GM23248 (cell line): ENCODE measurements around the gene TMEM270. TPM values are rescaled to one million over a fixed set of nuclear protein-coding genes. Genes with fewer than 3 reads are reported as not detected.

Experiments
- DNase-seq: peaks from one replicate; pipeline ENCODE4 v3.0.0-alpha.2; 2015
- H2AFZ ChIP-seq: fragments of 200-600 bp; sonication (generic); 2 replicates; pipeline ENCODE4 v1.6.1; 2016; ENCODE audit warnings: antibody characterized with exemption
- H3F3A ChIP-seq: fragments of 200-600 bp; sonication (generic); 2 replicates; pipeline ENCODE4 v1.6.1; 2016; ENCODE audit warnings: mild to moderate bottlenecking, antibody characterized with exemption, mixed run types; ENCODE audit not compliant: insufficient read depth
- H3K27ac ChIP-seq: fragments of 200-600 bp; sonication (generic); 2 replicates; pipeline ENCODE4 v1.5.1; 2016; ENCODE audit warnings: mild to moderate bottlenecking
- H3K27me3 ChIP-seq: fragments of 200-600 bp; sonication (generic); replicated peaks from 2 replicates; pipeline ENCODE4 v1.6.1; 2016; ENCODE audit warnings: mild to moderate bottlenecking; ENCODE audit not compliant: insufficient read depth
- H3K36me3 ChIP-seq: fragments of 200-600 bp; sonication (generic); 2 replicates; pipeline ENCODE4 v1.6.1; 2016; ENCODE audit warnings: low read depth, mild to moderate bottlenecking
- H3K4me1 ChIP-seq: fragments of 200-600 bp; sonication (generic); 2 replicates; pipeline ENCODE4 v1.6.1; 2016; ENCODE audit warnings: mild to moderate bottlenecking; ENCODE audit not compliant: insufficient read depth
- H3K4me2 ChIP-seq: fragments of 200-600 bp; sonication (generic); one replicate; pipeline ENCODE4 v1.6.1; 2016; ENCODE audit warnings: mild to moderate bottlenecking; ENCODE audit not compliant: unreplicated experiment
- H3K4me3 ChIP-seq: fragments of 200-600 bp; sonication (generic); 2 replicates; pipeline ENCODE4 v1.5.1; 2016; ENCODE audit warnings: mild to moderate bottlenecking
- H3K79me2 ChIP-seq: fragments of 200-600 bp; sonication (generic); 2 replicates; pipeline ENCODE4 v1.6.1; 2016; ENCODE audit warnings: mild to moderate bottlenecking; ENCODE audit not compliant: insufficient read depth
- H3K9ac ChIP-seq: fragments of 200-600 bp; sonication (generic); 2 replicates; pipeline ENCODE4 v1.6.1; 2016; ENCODE audit warnings: mild to moderate bottlenecking
- H3K9me2 ChIP-seq: fragments of 200-600 bp; sonication (generic); 2 replicates; pipeline ENCODE4 v1.6.1; 2016; ENCODE audit warnings: mixed run types, mild to moderate bottlenecking, moderate library complexity; ENCODE audit not compliant: insufficient read depth
- H3K9me3 ChIP-seq: fragments of 200-600 bp; sonication (generic); one replicate; pipeline ENCODE4 v1.6.1; 2017; ENCODE audit warnings: low read depth
- H4K20me1 ChIP-seq: fragments of 200-600 bp; sonication (generic); 2 replicates; pipeline ENCODE4 v1.6.0; 2016; ENCODE audit not compliant: insufficient read depth
- EZH2 ChIP-seq: fragments of 200-600 bp; sonication (generic); IDR thresholded peaks from 2 replicates; pipeline ENCODE4 v1.6.1; 2018; ENCODE audit warnings: antibody characterized with exemption, mild to moderate bottlenecking; ENCODE audit not compliant: insufficient read depth, poor library complexity, severe bottlenecking
- EZH2phosphoT487 ChIP-seq: fragments of 200-600 bp; sonication (generic); IDR thresholded peaks from 2 replicates; pipeline ENCODE4 v1.6.1; 2018; ENCODE audit warnings: antibody characterized with exemption, moderate library complexity, mild to moderate bottlenecking, low read depth; ENCODE audit not compliant: insufficient read depth
- WGBS, 2 experiments: methylation state at CpG; one replicate each; pipeline ENCODE4 v1.1.6; 2015 to 2017; ENCODE audit warnings: low lambda C conversion rate in 2 of 2, low coverage in 1 of 2; ENCODE audit errors: missing lambda C conversion rate in 2 of 2; 5-methylcytosine and 5-hydroxymethylcytosine counted together
- in situ Hi-C: fragments of 300-500 bp; cut with MboI; formaldehyde crosslinking; loops from 2 replicates; pipeline ENCODE4 v1.15.0; 2020
- polyA plus RNA-seq: library from polyadenylated mRNA; unstranded; fragments of >200 nt; fragmentation: Nextera tagmentation; extraction: Ambion mirVana; gene quantifications from 2 replicates; pipeline ENCODE4 v1.2.1, GENCODE V29; 2016
- total RNA-seq: library from RNA; depleted of rRNA; stranded (reverse); fragments of >200 nt; shearing (Covaris generic); gene quantifications from 2 replicates; pipeline ENCODE4 v1.2.3, GENCODE V29; 2014

The TMEM270 gene
- total and polyA plus RNA-seq, 2 experiments from 2014 or later, result not detected

- H3K27me3 ChIP-seq, result no peaks in the 10 kb centered on the region
- H3K9ac ChIP-seq, result no peak overlapping the region
- in situ Hi-C loops, result loop anchor here (10.0 to 25.0 kb wide), 3 partner anchors 153 to 515 kb away; partner anchors contain the start of genes ELN and MLXIPL
- TF ChIP-seq EZH2 (no peak), EZH2phosphoT487 (no peak)
- no peak overlapping the region for H3K4me3 ChIP-seq
- no peak for DNase-seq
- H4K20me1 ChIP-seq, result no peaks in the 10 kb centered on the region
- 37 to 52% methylated on average over 12 to 13 of the region's 13 CpGs for WGBS, 2 experiments
- no peaks in the 10 kb centered on the region for H3K9me2 ChIP-seq
- H3K4me1 ChIP-seq, result no peaks in the 10 kb centered on the region
- H3K9me3 ChIP-seq, result no peaks in the 10 kb centered on the region
- H3K27ac ChIP-seq, result no peak overlapping the region
- no peak overlapping the region for H3K4me2 ChIP-seq
- H3K79me2 ChIP-seq, result no peaks in the 10 kb centered on the region
- H3F3A ChIP-seq, result 0 out of 2 replicates have a peak, but pooled peaks cover 4% of the 10 kb centered on the region
- H3K36me3 ChIP-seq, result no peaks in the 10 kb centered on the region
- H2AFZ ChIP-seq, result no peak overlapping the region
Observed at GRCh38 chr7:73872056-73872908, 11.3 kb downstream of the TMEM270 start.

- no peak overlapping the region for H3K9ac ChIP-seq
- H3K9me3 ChIP-seq, result no peaks in the 10 kb centered on the region
- no peak overlapping the region for H3K4me2 ChIP-seq
- no peaks in the 10 kb centered on the region for H3K9me2 ChIP-seq
- no peaks in the 10 kb centered on the region for H3K27me3 ChIP-seq
- no peak overlapping the region for H2AFZ ChIP-seq
- H4K20me1 ChIP-seq, result no peaks in the 10 kb centered on the region
- no peak for DNase-seq
- peaks cover 21% of the 10 kb centered on the region for H3K4me1 ChIP-seq
- H3K27ac ChIP-seq, result no peak overlapping the region
- no peaks in the 10 kb centered on the region for H3K36me3 ChIP-seq
- no peaks in the 10 kb centered on the region for H3K79me2 ChIP-seq
- TF ChIP-seq EZH2 (no peak), EZH2phosphoT487 (no peak)
- peaks cover 12% of the 10 kb centered on the region for H3F3A ChIP-seq
- H3K4me3 ChIP-seq, result no peak overlapping the region
- in situ Hi-C loops, result loop anchor here (5.0 to 10.0 kb wide), 2 partner anchors 148 to 311 kb away; partner anchors contain the start of gene ELN
- WGBS, 2 experiments, result 98% methylated on average over 8 of the region's 8 CpGs
Observed at GRCh38 chr7:73876361-73876760, 15.4 kb downstream of the TMEM270 start.

- Histone ChIP-seq H3K4me2 (no peak overlapping the region), H3F3A (peaks cover 12% of the 10 kb centered on the region), H4K20me1 (no peaks in the 10 kb centered on the region), H3K9ac (no peak overlapping the region), H3K36me3 (no peaks in the 10 kb centered on the region), H3K79me2 (no peaks in the 10 kb centered on the region), H3K27ac (no peak overlapping the region), H3K9me3 (no peaks in the 10 kb centered on the region), H2AFZ (no peak overlapping the region), H3K4me1 (peaks cover 23% of the 10 kb centered on the region), H3K9me2 (no peaks in the 10 kb centered on the region), H3K4me3 (no peak overlapping the region), H3K27me3 (no peaks in the 10 kb centered on the region)
- TF ChIP-seq EZH2, result no peak
- TF ChIP-seq EZH2phosphoT487, result no peak
- in situ Hi-C loops, result loop anchor here (5.0 to 10.0 kb wide), 2 partner anchors 148 to 310 kb away; partner anchors contain the start of gene ELN
- no peak for DNase-seq
- WGBS, 2 experiments, result 85 to 87% methylated on average over 12 of the region's 12 CpGs
Observed at GRCh38 chr7:73876973-73877372, 16.0 kb downstream of the TMEM270 start.

GRCh38 chr7:73879977-73880681 lies 19.2 kb downstream of the TMEM270 start:
- peak overlapping the region; percentile 46 for H2AFZ ChIP-seq
- H3K9ac ChIP-seq, result peak overlapping the region; percentile 49
- TF ChIP-seq EZH2phosphoT487, result no peak
- no peak for TF ChIP-seq EZH2
- WGBS, 2 experiments, result 2 to 6% methylated on average over 18 of the region's 18 CpGs
- H3K27me3 ChIP-seq, result no peaks in the 10 kb centered on the region
- in situ Hi-C loops, result loop anchor here (5.0 to 10.0 kb wide), 2 partner anchors 145 to 307 kb away; partner anchors contain the start of gene ELN
- no peaks in the 10 kb centered on the region for H3K9me3 ChIP-seq
- peak; percentile 72 for DNase-seq
- no peaks in the 10 kb centered on the region for H3K9me2 ChIP-seq
- no peaks in the 10 kb centered on the region for H3K36me3 ChIP-seq
- no peaks in the 10 kb centered on the region for H3K79me2 ChIP-seq
- H3K27ac ChIP-seq, result peak overlapping the region; percentile 65
- peaks cover 23% of the 10 kb centered on the region for H3K4me1 ChIP-seq
- H3K4me3 ChIP-seq, result 0 out of 2 replicates have a peak overlapping the region, but pooled peaks have one; percentile 2
- peaks cover 8% of the 10 kb centered on the region for H3F3A ChIP-seq
- H3K4me2 ChIP-seq, result peak overlapping the region; percentile 56
- H4K20me1 ChIP-seq, result no peaks in the 10 kb centered on the region
